GM21619 (cell line): ENCODE measurements around the gene USP5.

Experiments
- ATAC-seq: cut with Tn5 transposase; IDR thresholded peaks from one replicate; pipeline ENCODE4 v1.9.1; 2021; ENCODE audit not compliant: unreplicated experiment

The USP5 gene

DNA sequence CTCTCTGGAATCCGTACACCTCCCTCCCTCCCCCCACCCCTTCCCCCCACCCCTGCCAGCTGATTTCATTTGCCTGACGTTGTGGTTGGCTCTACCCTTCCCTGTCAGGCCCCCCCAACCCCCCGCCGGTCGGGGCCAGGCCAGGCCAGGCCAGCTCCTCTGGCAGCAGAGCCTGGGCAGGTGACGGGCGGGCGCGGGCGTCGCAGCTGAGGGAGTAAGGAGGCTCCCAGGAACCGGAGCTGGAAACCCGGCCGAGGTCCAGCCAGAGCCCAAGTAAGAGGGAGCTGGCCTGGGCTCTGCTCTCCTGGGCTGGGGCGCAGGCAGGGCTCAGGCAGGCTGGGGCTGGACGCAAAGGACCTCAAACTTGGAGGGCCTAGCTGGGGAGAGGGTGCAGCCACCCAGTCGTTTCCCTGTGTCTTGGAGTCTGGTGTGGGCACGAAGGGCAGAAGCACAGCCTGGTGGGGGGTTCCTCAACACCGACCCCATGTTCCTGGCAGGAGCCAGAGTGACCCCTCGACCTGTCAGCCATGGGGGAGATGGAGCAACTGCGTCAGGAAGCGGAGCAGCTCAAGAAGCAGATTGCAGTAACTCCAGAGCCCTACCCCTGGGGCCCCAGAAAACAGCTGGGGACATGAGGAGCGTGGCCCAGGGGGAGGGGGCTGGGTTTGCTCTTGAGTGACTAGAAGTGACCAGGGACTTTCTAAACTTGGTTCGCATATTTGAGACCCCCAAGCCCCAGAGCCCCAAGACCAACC is 11.0 kb upstream of the USP5 start, which contains the start of gene GNB3:
GNB3 (plus strand) TSS at position 165 of the 755 bp plus-strand sequence; CDS start at position 528, 363 bp downstream.
- ATAC-seq = no peak

- ATAC-seq = no peak
Measured at GRCh38 chr12:6842075-6842474, 9.9 kb upstream of the USP5 start.

DNA sequence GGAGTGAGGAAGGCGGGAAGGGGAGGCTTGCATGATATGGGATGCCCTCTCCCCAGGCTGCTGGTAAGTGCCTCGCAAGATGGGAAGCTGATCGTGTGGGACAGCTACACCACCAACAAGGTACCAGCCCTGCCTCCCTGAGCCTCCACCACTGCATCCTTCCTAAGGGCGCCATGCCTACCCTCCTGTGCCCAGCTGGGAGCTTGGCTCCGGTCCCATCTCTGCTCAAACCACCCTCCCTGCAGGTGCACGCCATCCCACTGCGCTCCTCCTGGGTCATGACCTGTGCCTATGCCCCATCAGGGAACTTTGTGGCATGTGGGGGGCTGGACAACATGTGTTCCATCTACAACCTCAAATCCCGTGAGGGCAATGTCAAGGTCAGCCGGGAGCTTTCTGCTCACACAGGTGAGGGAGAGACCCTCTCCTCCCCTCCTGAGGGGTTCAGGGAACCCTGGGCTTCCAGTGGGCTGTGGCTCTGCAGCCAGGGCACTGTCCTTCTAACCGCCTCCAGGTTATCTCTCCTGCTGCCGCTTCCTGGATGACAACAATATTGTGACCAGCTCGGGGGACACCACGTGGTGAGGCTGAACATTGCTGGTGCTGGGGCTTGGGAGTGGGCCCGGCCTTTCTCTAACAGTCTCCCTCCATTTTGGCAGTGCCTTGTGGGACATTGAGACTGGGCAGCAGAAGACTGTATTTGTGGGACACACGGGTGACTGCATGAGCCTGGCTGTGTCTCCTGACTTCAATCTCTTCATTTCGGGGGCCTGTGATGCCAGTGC is 8.6 kb upstream of the USP5 start:
- no peak for ATAC-seq

GRCh38 chr12:6845395-6845794 is 6.6 kb upstream of the USP5 start:
- ATAC-seq = no peak

DNA sequence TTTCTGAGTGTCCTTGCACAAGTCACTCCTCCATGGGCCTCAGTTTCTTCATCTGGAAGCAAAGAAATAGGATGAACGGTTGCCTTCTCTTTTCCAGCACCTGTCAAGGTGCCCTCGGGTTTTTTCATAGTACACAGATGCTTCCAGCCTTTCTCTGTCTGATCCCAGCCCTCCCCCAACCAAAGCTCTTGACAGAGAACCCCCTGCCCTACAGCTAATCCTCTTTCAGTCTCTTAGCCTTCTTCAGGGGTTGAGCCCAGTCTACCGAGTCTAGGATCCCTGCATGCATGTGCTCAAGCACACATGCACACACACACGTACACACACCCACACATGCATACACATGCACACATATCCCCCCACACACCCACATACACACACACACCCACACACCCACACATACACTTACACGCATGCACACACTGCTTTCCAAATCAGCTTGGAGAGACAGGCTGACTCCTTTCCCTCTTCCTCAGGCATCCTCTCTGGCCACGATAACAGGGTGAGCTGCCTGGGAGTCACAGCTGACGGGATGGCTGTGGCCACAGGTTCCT is 5.6 kb upstream of the USP5 start:
- no peak for ATAC-seq

- ATAC-seq = no peak
Measured at GRCh38 chr12:6847676-6848075, 4.3 kb upstream of the USP5 start.

DNA sequence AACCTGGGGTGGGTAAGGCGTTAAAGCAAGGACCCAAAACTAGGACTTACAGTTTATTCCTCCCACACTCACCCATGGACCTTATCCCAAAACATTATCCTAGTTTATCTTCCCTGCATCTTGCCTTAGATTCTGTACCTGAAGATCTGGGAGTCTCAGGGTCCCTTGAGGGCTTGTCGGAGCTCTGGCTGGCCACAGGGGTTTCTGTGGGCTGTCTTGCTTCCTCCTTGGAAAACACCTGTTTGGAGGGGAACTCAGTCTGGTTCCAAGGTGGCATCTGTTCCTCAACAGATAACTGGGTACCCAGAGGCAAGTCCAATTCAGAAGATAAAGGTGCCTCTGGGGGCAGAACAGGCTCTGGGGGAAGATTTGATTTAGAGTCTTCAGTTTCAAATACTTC is 2.5 kb upstream of the USP5 start:
- ATAC-seq = no peak

DNA sequence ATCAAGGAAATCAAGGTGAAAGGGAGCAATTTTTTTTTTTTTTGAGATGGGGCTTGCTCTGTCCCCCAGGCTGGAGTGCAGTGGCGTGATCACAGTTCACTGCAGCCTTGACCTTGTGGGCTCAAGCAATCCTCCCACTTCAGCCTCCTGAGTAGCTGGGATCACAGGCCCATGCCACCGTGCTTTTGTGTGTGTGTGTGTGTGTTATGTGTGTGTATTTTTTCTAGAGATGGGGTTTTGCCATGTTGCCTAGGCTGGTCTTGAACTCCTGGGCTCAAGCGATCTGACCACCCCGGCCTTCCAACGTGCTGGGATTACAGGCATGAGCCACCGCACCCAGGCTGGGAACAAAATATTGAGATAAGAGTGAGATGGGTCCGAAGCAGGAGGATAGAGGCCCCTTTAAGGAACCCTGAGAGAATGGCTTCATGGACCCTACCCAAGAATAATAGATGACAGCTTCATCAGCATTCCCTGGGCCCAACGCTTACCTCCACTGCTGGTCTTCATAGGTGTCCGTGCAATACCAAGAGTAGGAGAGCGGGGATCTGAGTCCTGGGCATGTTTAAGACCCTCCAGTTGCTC is 1.9 kb upstream of the USP5 start:
- ATAC-seq = no peak

DNA sequence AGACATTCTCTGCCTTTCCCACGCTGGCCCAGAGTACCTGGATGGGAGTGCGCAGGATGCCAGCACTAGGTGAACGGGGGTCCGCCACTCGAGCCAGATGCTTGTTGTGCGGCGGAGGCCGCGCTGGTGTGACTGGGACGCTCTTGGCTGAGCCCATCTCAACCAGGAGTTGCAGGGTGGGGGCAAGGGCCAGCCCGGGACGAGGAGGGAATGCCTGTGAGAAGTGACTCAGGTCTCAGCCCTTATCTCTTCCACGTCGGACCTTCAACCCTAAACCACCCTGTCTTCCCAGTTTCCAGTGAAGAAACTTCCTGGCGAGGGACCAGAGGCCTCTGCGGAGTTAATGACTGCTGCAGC is 1.2 kb upstream of the USP5 start:
- no peak for ATAC-seq

DNA sequence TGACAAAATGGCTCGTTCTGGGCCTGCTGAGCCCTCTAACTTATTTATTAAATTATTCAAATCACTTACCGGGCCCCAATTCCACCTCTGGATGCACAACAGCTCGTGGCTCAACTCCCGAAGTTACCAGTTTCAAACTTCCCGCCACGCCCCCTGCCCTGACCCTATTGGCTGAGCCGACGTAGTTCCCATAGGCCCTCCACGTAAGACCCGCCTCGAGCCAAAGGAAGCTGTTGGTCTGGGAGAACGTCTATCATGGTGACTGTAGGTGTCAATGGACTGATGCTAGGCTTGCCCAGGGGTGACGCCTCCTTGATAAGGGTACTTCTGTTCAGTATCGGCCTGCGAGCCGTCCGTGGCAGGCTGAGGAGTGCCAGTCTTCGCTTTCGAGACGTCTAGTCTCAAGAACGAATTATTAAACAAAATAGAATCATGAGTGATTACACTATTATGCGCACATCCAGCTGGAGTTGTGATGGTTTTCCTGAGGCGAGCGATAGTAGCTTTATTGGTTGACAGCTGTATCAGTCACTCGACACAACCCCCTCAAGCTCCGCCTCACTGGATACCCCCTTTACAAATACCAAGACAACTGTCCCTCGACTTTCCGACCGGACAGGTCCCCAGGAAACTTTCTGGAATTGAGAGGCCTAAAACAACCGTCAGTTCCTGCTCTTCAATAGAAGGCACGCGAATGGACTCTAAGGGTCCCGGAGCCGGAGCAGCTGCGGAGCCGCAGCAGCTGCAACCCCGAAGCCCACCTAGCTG is 613 bp upstream of the USP5 start, which contains the start of gene CDCA3:
CDCA3 (minus strand) TSS at position 134 of the 768 bp plus-strand sequence. CDS start 334 bp downstream, outside the sequence.
- peak; percentile 47 for ATAC-seq

DNA sequence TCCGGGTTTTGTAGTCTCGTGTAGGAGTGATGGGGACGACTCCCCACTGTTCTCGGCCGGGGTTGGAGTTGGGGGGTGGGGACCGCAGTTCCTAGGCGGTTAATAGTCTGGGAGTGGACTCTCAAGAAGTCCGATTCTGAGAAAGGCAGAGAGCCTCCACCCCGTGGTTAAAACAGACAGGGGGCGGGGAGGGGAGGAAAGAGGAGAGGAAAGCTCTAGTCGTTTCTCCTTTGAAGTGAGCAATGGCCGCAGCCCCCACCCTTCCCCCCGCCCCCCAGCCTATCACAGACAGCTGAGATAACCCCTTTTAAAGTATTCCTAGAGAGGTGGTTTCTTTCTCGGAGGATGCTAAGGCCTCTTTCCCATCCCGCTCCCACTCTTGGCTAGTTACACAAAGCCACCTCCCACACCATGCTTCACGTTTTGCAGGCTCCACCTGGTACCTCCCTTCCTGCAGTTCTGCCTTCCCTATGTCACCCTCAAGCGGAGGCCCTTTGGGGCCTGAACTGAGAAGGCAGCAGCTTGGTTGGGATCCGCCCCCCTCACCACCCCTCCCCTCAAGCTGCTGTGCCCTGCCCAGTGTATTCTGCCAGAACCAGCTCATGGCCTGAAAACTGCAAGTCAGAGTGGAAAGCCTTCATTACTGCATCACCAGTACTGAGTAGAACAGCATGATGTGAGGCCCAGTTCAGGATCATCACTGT is 853 bp downstream of the USP5 start:
- no peak for ATAC-seq

DNA sequence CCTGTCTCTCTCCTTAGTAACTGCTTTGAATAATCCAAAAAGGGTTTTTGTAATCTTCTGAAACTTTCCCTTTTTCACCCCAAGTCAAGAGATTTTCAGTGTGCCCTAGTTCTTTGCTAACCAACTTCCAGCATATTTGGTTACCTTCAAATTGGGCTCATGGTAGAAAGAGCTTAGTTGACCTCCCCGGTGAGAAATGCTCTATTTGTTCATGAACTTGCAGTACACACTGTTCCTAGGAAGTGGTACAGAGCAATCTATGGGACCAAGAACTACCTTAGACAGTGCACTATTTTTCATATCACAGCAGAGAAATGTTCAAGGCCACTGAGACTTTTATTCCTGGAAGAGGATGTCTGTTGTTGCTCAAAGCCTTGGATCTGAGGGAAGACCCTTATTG is 1.7 kb downstream of the USP5 start:
- no peak for ATAC-seq

- no peak for ATAC-seq
Measured at GRCh38 chr12:6854036-6854435, 2.1 kb downstream of the USP5 start.

DNA sequence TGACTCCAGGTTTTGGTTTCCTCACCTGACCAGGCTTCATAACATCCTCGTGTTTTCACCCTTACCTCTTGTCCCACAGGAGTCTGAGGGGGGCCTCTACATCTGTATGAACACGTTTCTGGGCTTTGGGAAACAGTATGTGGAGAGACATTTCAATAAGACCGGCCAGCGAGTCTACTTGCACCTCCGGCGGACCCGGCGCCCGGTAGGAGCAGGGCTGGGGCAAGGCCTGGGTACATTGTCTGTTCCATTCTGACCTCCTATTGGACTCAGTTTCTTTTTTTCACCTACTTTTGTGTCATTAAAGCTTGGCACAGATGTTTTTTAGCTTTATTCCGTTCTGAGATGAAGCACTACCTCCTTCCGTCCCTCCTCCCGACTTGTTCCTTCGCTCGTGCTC is 3.4 kb downstream of the USP5 start:
- no peak for ATAC-seq

GRCh38 chr12:6858799-6859198 is 6.8 kb downstream of the USP5 start:
- no peak for ATAC-seq

- no peak for ATAC-seq
Measured at GRCh38 chr12:6860116-6860515, 8.2 kb downstream of the USP5 start.

- ATAC-seq = no peak
Measured at GRCh38 chr12:6860942-6861341, 9.0 kb downstream of the USP5 start.

DNA sequence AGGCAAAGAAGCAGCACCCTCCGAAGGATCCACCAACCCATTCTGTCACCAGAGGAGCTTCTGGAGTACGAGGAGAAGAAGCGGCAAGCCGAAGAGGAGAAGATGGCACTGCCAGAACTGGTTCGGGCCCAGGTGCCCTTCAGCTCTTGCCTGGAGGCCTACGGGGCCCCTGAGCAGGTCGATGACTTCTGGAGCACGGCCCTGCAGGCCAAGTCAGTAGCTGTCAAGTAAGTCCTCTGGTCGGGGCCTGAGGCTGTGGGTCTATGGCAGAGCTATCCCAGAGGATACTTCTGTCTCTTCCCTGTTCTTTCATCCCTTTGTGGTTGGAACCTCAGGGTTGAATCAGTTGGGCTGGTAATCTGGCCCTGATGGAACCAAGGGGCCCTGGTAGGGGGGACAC is 9.4 kb downstream of the USP5 start:
- no peak for ATAC-seq

GRCh38 chr12:6863033-6863432 is 11.1 kb downstream of the USP5 start:
- no peak for ATAC-seq

- ATAC-seq = no peak
Measured at GRCh38 chr12:6863586-6864321, 11.8 kb downstream of the USP5 start.
